Measurements from ENCODE around the gene IL1RAP. TPM values are rescaled to one million over a fixed set of nuclear protein-coding genes. Genes with fewer than 3 reads are reported as not detected.

IL1RAP gene
- total RNA-seq, 1 donor: 14.8 TPM

- no peaks in the 10 kb centered on the region for H3K36me3 ChIP-seq (ENCODE audit: insufficient read depth, low read length)
- H4K20me1 ChIP-seq (ENCODE audit: insufficient read depth, low read length): no peaks in the 10 kb centered on the region
- peaks cover 15% of the 10 kb centered on the region for H3K4me1 ChIP-seq (ENCODE audit: insufficient read depth, low read length)
- no peak overlapping the region for H3K4me3 ChIP-seq (ENCODE audit: insufficient read depth, low read length)
- H2AFZ ChIP-seq (ENCODE audit: low read length): no peak overlapping the region
- DNase-seq (ENCODE audit: insufficient read length, low spot score, missing footprints): no peak
- H3K9me3 ChIP-seq (ENCODE audit: low read depth, low read length): no peaks in the 10 kb centered on the region
- no peaks in the 10 kb centered on the region for H3K79me2 ChIP-seq (ENCODE audit: insufficient read depth, low read length)
- no peak for TF ChIP-seq CTCF (IDR thresholded peaks at IDR 0.05; ENCODE audit: extremely low read depth, low read depth, low read length)
- no peaks in the 10 kb centered on the region for H3K27me3 ChIP-seq (ENCODE audit: insufficient read depth, low read length)
- H3K27ac ChIP-seq (ENCODE audit: low read depth, low read length): no peak overlapping the region
- no peak overlapping the region for H3K4me2 ChIP-seq (ENCODE audit: insufficient read depth, low read length)
Observed at GRCh38 chr3:190694335-190695001, 180.6 kb downstream of the IL1RAP start.

- Histone ChIP-seq H3K9me3 (ENCODE audit: low read depth, low read length) (no peaks in the 10 kb centered on the region), H2AFZ (ENCODE audit: low read length) (peak overlapping the region; percentile 26), H3K27ac (ENCODE audit: low read depth, low read length) (no peak overlapping the region), H3K36me3 (ENCODE audit: insufficient read depth, low read length) (no peaks in the 10 kb centered on the region), H3K4me1 (ENCODE audit: insufficient read depth, low read length) (peaks cover 15% of the 10 kb centered on the region), H3K79me2 (ENCODE audit: insufficient read depth, low read length) (no peaks in the 10 kb centered on the region), H4K20me1 (ENCODE audit: insufficient read depth, low read length) (no peaks in the 10 kb centered on the region), H3K4me3 (ENCODE audit: insufficient read depth, low read length) (no peak overlapping the region), H3K27me3 (ENCODE audit: insufficient read depth, low read length) (no peaks in the 10 kb centered on the region), H3K4me2 (ENCODE audit: insufficient read depth, low read length) (no peak overlapping the region)
- no peak for TF ChIP-seq CTCF (IDR thresholded peaks at IDR 0.05; ENCODE audit: extremely low read depth, low read depth, low read length)
- no peak for DNase-seq (ENCODE audit: insufficient read length, low spot score, missing footprints)
Observed at GRCh38 chr3:190695225-190695624, 181.3 kb downstream of the IL1RAP start.

- Histone ChIP-seq H3K27ac (ENCODE audit: low read depth, low read length) (no peak overlapping the region), H3K9me3 (ENCODE audit: low read depth, low read length) (no peaks in the 10 kb centered on the region), H3K27me3 (ENCODE audit: insufficient read depth, low read length) (no peaks in the 10 kb centered on the region), H3K4me3 (ENCODE audit: insufficient read depth, low read length) (no peak overlapping the region), H2AFZ (ENCODE audit: low read length) (no peak overlapping the region), H3K79me2 (ENCODE audit: insufficient read depth, low read length) (no peaks in the 10 kb centered on the region), H3K36me3 (ENCODE audit: insufficient read depth, low read length) (no peaks in the 10 kb centered on the region), H3K4me2 (ENCODE audit: insufficient read depth, low read length) (no peak overlapping the region), H4K20me1 (ENCODE audit: insufficient read depth, low read length) (no peaks in the 10 kb centered on the region), H3K4me1 (ENCODE audit: insufficient read depth, low read length) (peaks cover 15% of the 10 kb centered on the region)
- no peak for TF ChIP-seq CTCF (IDR thresholded peaks at IDR 0.05; ENCODE audit: extremely low read depth, low read depth, low read length)
- DNase-seq (ENCODE audit: insufficient read length, low spot score, missing footprints): no peak
Observed at GRCh38 chr3:190695994-190696393, 182.1 kb downstream of the IL1RAP start.

GRCh38 chr3:190696777-190697501 lies 183.1 kb downstream of the IL1RAP start:
- H3K4me2 ChIP-seq (ENCODE audit: insufficient read depth, low read length): peak overlapping the region; percentile 70

More at GRCh38 chr3:190696777-190697501, 183.1 kb downstream of the IL1RAP start:
- Histone ChIP-seq H3K79me2 (ENCODE audit: insufficient read depth, low read length) (no peaks in the 10 kb centered on the region), H4K20me1 (ENCODE audit: insufficient read depth, low read length) (no peaks in the 10 kb centered on the region), H3K27me3 (ENCODE audit: insufficient read depth, low read length) (no peaks in the 10 kb centered on the region), H3K4me3 (ENCODE audit: insufficient read depth, low read length) (no peak overlapping the region), H3K36me3 (ENCODE audit: insufficient read depth, low read length) (no peaks in the 10 kb centered on the region), H3K27ac (ENCODE audit: low read depth, low read length) (no peak overlapping the region), H3K4me1 (ENCODE audit: insufficient read depth, low read length) (peaks cover 15% of the 10 kb centered on the region), H2AFZ (ENCODE audit: low read length) (peak overlapping the region; percentile 49), H3K9me3 (ENCODE audit: low read depth, low read length) (no peaks in the 10 kb centered on the region)
- TF ChIP-seq CTCF (IDR thresholded peaks at IDR 0.05; ENCODE audit: extremely low read depth, low read depth, low read length): peak; percentile 68
- DNase-seq (ENCODE audit: insufficient read length, low spot score, missing footprints): no peak

Data from osteoblast (primary cell).